Liver (tissue), 9 donors: ENCODE measurements around the gene CUEDC1. TPM values are rescaled to one million over a fixed set of nuclear protein-coding genes. Genes with fewer than 3 reads are reported as not detected.

ENCODE experiments used
- DNase-seq: peaks from one replicate; pipeline ENCODE4 v3.0.0-alpha.2; 2017; ENCODE audit warnings: low spot score
- H3K27ac ChIP-seq, 2 donors: one replicate each; pipeline ENCODE4 v1.7.0; 2013; ENCODE audit warnings: inconsistent platforms in 2 of 2, low read length in 2 of 2, control low read depth in 1 of 2, low read depth in 1 of 2, mild to moderate bottlenecking in 1 of 2
- H3K27me3 ChIP-seq, 4 donors: one replicate each; pipeline versions ENCODE4 v1.6.1 to v1.7.0; 2013; ENCODE audit warnings: low read length in 3 of 4, inconsistent platforms in 1 of 4, mild to moderate bottlenecking in 1 of 4, moderate library complexity in 1 of 4; ENCODE audit not compliant: control insufficient read depth in 4 of 4, insufficient read depth in 4 of 4
- H3K36me3 ChIP-seq, 4 donors: one replicate each; pipeline versions ENCODE4 v1.6.1 to v1.7.0; 2013; ENCODE audit warnings: low read length in 3 of 4, mild to moderate bottlenecking in 3 of 4, low read depth in 1 of 4, moderate library complexity in 1 of 4; ENCODE audit not compliant: control insufficient read depth in 4 of 4, insufficient read depth in 3 of 4
- H3K4me1 ChIP-seq, 4 donors: one replicate each; pipeline versions ENCODE4 v1.6.1 to v1.7.0; 2013; ENCODE audit warnings: low read length in 3 of 4, mild to moderate bottlenecking in 3 of 4, moderate library complexity in 1 of 4; ENCODE audit not compliant: control insufficient read depth in 4 of 4, insufficient read depth in 4 of 4
- H3K4me3 ChIP-seq, 3 donors: one replicate each; pipeline versions ENCODE4 v1.6.1 to v1.7.0; 2013; ENCODE audit warnings: low read length in 3 of 3, control low read depth in 1 of 3, low read depth in 1 of 3, mild to moderate bottlenecking in 1 of 3
- H3K9ac ChIP-seq, 2 donors: one replicate each; pipeline ENCODE4 v1.7.0; 2013; ENCODE audit warnings: low read length in 2 of 2, mild to moderate bottlenecking in 2 of 2, moderate library complexity in 2 of 2, control low read depth in 1 of 2, low read depth in 1 of 2
- H3K9me3 ChIP-seq, 4 donors: one replicate each; pipeline versions ENCODE4 v1.6.1 to v1.7.0; 2013; ENCODE audit warnings: low read length in 3 of 4; ENCODE audit not compliant: control insufficient read depth in 4 of 4
- EGR1 ChIP-seq, 2 donors: IDR thresholded peaks; 2 replicates each; pipeline ENCODE4 v1.6.1; 2016 to 2018; ENCODE audit warnings: antibody characterized with exemption in 2 of 2, low read depth in 2 of 2
- FOXA1 ChIP-seq: IDR thresholded peaks from 2 replicates; pipeline ENCODE4 v1.6.1; 2016; ENCODE audit warnings: antibody characterized with exemption
- FOXA2 ChIP-seq: IDR thresholded peaks from 2 replicates; pipeline ENCODE4 v1.6.1; 2016; ENCODE audit warnings: antibody characterized with exemption
- GABPA ChIP-seq, 2 donors: IDR thresholded peaks in 1 of 2; conservative IDR thresholded peaks in 1 of 2; 2 replicates each; pipeline ENCODE4 v1.6.1; 2016; ENCODE audit warnings: antibody characterized with exemption in 2 of 2, mild to moderate bottlenecking in 1 of 2, moderate library complexity in 1 of 2
- HNF4A ChIP-seq, 2 donors: conservative IDR thresholded peaks; 2 replicates each; pipeline ENCODE4 v1.6.1; 2016; ENCODE audit warnings: antibody characterized with exemption in 2 of 2, mild to moderate bottlenecking in 2 of 2
- HNF4G ChIP-seq: IDR thresholded peaks from 2 replicates; pipeline ENCODE4 v1.6.1; 2016; ENCODE audit warnings: antibody characterized with exemption
- JUND ChIP-seq, 2 donors: IDR thresholded peaks; 2 replicates each; pipeline ENCODE4 v1.6.1; 2016; ENCODE audit warnings: antibody characterized with exemption in 2 of 2
- MAX ChIP-seq: IDR thresholded peaks from 2 replicates; pipeline ENCODE4 v1.6.1; 2016; ENCODE audit warnings: antibody characterized with exemption
- NR2F2 ChIP-seq: IDR thresholded peaks from 2 replicates; pipeline ENCODE4 v1.6.1; 2016; ENCODE audit warnings: antibody characterized with exemption
- RAD21 ChIP-seq, 2 donors: IDR thresholded peaks; 2 replicates each; pipeline ENCODE4 v1.6.1; 2016; ENCODE audit warnings: antibody characterized with exemption in 2 of 2, mild to moderate bottlenecking in 2 of 2
- RXRA ChIP-seq, 2 donors: IDR thresholded peaks; 2 replicates each; pipeline ENCODE4 v1.6.1; 2017 to 2018; ENCODE audit warnings: antibody characterized with exemption in 2 of 2, mild to moderate bottlenecking in 1 of 2
- SP1 ChIP-seq: IDR thresholded peaks from 2 replicates; pipeline ENCODE4 v1.6.1; 2018; ENCODE audit warnings: antibody characterized with exemption, mild to moderate bottlenecking
- TAF1 ChIP-seq: conservative IDR thresholded peaks from 2 replicates; pipeline ENCODE4 v1.6.1; 2016; ENCODE audit warnings: antibody characterized with exemption, mild to moderate bottlenecking
- YY1 ChIP-seq: IDR thresholded peaks from 2 replicates; pipeline ENCODE4 v1.6.1; 2016; ENCODE audit warnings: antibody characterized with exemption, mild to moderate bottlenecking
- ZBTB33 ChIP-seq: IDR thresholded peaks from 2 replicates; pipeline ENCODE4 v1.6.1; 2016; ENCODE audit warnings: antibody characterized with exemption
- WGBS: extraction: QIAGEN DNeasy Blood & Tissue Kit; methylation state at CpG from one replicate; pipeline ENCODE4 v1.1.7; 2013; 5-methylcytosine and 5-hydroxymethylcytosine counted together
- polyA plus RNA-seq, 2 donors: library from polyadenylated mRNA; stranded (reverse) in 1 of 2; unstranded in 1 of 2; fragments of 200-250 nt in 1 of 2; fragments of >200 nt in 1 of 2; fragmentation: Nextera tagmentation in 1 of 2; extraction: Ambion mirVana in 1 of 2; gene quantifications; one replicate each; pipeline versions ENCODE4 v1.2.1 to v1.2.3, GENCODE V29; 2013 to 2015
- total RNA-seq, 2 donors: library from RNA; depleted of rRNA; stranded (reverse); fragments of >200 nt; gene quantifications; one replicate each; pipeline ENCODE4 v1.2.3, GENCODE V29; 2014
- TF ChIP-seq, protein P1 (sequence below): IDR thresholded peaks from 2 replicates; pipeline ENCODE4 v1.6.1; 2016; ENCODE audit warnings: antibody characterized with exemption
- TF ChIP-seq, protein P2 (sequence below): fragments of 150-350 bp; IDR thresholded peaks from 2 replicates; pipeline ENCODE4 v1.5.1; 2017; ENCODE audit warnings: improper control_type of control experiment, low read depth, low read length; ENCODE audit not compliant: missing input control
- TF ChIP-seq, protein P3 (sequence below): IDR thresholded peaks from 2 replicates; pipeline ENCODE4 v1.6.1; 2016; ENCODE audit warnings: antibody characterized with exemption, mild to moderate bottlenecking
- donor health status: healthy.
- donor health status: healthy.
- donor health status: healthy.
- donor health status: healthy.
- donor health status: healthy.

CUEDC1 gene
- total and polyA plus RNA-seq, 4 donors, result 2.6 to 4.9 (median 3.4) TPM

GRCh38 chr17:57968456-57968855 is 13.2 kb upstream of the CUEDC1 start:
- Histone ChIP-seq H3K27me3 (no peaks in the 10 kb centered on the region), H3K36me3 (no peaks in the 10 kb centered on the region), H3K4me1 (peaks cover 0 to 11% (median 4%) of the 10 kb centered on the region in 4 donors), H3K9ac (no peak overlapping the region), H3K4me3 (no peak overlapping the region), H3K9me3 (no peaks in the 10 kb centered on the region), H3K27ac (no peak overlapping the region)
- WGBS, result 61% methylated on average over 1 of the region's 1 CpG
- no peak for DNase-seq
- TF ChIP-seq HNF4A (conservative IDR thresholded peaks at IDR 0.05) (no peak), HNF4G (no peak)

DNA sequence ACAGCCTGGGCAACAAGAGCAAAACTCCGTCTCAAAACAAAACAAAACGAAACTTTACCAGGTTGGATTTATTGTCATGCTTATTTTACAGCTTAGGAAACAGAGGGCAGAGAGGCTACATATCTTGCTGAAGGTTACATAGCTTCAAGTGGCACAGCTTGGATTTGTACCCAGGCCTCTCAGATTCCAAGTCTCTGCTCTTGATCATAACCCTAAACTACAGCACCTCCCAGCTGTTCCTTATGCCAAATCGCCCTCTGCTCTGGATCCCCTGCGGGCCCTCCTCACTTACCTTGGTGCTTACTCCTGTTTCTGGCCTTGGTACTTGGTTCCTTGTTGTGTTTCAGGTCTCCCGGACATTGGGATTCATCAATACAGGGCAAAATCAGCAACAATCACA is 11.7 kb upstream of the CUEDC1 start:
- no peak overlapping the region for H3K27ac ChIP-seq
- WGBS, result 93% methylated on average over 5 of the region's 5 CpGs
- no peak for TF ChIP-seq FOXA2
- TF ChIP-seq TAF1, result no peak
- TF ChIP-seq RAD21 (IDR thresholded peaks at IDR 0.05), result no peak
- TF ChIP-seq, protein P1, sequence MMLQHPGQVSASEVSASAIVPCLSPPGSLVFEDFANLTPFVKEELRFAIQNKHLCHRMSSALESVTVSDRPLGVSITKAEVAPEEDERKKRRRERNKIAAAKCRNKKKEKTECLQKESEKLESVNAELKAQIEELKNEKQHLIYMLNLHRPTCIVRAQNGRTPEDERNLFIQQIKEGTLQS, result no peak
- TF ChIP-seq YY1, result no peak
- no peak for TF ChIP-seq MAX
- TF ChIP-seq ZBTB33, result no peak
- no peak for TF ChIP-seq NR2F2
- no peak for TF ChIP-seq HNF4A (conservative IDR thresholded peaks at IDR 0.05)
- no peak for TF ChIP-seq SP1
- TF ChIP-seq, protein P2, sequence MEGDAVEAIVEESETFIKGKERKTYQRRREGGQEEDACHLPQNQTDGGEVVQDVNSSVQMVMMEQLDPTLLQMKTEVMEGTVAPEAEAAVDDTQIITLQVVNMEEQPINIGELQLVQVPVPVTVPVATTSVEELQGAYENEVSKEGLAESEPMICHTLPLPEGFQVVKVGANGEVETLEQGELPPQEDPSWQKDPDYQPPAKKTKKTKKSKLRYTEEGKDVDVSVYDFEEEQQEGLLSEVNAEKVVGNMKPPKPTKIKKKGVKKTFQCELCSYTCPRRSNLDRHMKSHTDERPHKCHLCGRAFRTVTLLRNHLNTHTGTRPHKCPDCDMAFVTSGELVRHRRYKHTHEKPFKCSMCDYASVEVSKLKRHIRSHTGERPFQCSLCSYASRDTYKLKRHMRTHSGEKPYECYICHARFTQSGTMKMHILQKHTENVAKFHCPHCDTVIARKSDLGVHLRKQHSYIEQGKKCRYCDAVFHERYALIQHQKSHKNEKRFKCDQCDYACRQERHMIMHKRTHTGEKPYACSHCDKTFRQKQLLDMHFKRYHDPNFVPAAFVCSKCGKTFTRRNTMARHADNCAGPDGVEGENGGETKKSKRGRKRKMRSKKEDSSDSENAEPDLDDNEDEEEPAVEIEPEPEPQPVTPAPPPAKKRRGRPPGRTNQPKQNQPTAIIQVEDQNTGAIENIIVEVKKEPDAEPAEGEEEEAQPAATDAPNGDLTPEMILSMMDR, result no peak
- TF ChIP-seq HNF4G, result no peak
- no peak for TF ChIP-seq GABPA (IDR thresholded peaks at IDR 0.05 in 1 of 2, conservative IDR thresholded peaks at IDR 0.05 in 1 of 2)
- TF ChIP-seq, protein P3, sequence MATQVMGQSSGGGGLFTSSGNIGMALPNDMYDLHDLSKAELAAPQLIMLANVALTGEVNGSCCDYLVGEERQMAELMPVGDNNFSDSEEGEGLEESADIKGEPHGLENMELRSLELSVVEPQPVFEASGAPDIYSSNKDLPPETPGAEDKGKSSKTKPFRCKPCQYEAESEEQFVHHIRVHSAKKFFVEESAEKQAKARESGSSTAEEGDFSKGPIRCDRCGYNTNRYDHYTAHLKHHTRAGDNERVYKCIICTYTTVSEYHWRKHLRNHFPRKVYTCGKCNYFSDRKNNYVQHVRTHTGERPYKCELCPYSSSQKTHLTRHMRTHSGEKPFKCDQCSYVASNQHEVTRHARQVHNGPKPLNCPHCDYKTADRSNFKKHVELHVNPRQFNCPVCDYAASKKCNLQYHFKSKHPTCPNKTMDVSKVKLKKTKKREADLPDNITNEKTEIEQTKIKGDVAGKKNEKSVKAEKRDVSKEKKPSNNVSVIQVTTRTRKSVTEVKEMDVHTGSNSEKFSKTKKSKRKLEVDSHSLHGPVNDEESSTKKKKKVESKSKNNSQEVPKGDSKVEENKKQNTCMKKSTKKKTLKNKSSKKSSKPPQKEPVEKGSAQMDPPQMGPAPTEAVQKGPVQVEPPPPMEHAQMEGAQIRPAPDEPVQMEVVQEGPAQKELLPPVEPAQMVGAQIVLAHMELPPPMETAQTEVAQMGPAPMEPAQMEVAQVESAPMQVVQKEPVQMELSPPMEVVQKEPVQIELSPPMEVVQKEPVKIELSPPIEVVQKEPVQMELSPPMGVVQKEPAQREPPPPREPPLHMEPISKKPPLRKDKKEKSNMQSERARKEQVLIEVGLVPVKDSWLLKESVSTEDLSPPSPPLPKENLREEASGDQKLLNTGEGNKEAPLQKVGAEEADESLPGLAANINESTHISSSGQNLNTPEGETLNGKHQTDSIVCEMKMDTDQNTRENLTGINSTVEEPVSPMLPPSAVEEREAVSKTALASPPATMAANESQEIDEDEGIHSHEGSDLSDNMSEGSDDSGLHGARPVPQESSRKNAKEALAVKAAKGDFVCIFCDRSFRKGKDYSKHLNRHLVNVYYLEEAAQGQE, result no peak
- TF ChIP-seq FOXA1, result no peak
- no peak for TF ChIP-seq JUND (IDR thresholded peaks at IDR 0.05)
- TF ChIP-seq EGR1 (IDR thresholded peaks at IDR 0.05; ENCODE audit: low read depth in 2 of 2), result no peak
- TF ChIP-seq RXRA (IDR thresholded peaks at IDR 0.05), result no peak
- peaks cover 0 to 7% (median 1%) of the 10 kb centered on the region in 4 donors for H3K4me1 ChIP-seq
- H3K9ac ChIP-seq, result no peak overlapping the region
- H3K27me3 ChIP-seq, result no peaks in the 10 kb centered on the region
- no peak overlapping the region for H3K4me3 ChIP-seq
- no peaks in the 10 kb centered on the region for H3K36me3 ChIP-seq
- H3K9me3 ChIP-seq, result no peaks in the 10 kb centered on the region
- DNase-seq, result no peak
